ENCODE measurements around the gene SLC37A3.

The SLC37A3 gene

GRCh38 chr7:140384894-140385545 lies 13.3 kb downstream of the SLC37A3 start:
- H3K27ac ChIP-seq: no peak overlapping the region
- TF ChIP-seq ZFX (IDR thresholded peaks at IDR 0.05; ENCODE audit: borderline replicate concordance): no peak
- TF ChIP-seq, protein P1, sequence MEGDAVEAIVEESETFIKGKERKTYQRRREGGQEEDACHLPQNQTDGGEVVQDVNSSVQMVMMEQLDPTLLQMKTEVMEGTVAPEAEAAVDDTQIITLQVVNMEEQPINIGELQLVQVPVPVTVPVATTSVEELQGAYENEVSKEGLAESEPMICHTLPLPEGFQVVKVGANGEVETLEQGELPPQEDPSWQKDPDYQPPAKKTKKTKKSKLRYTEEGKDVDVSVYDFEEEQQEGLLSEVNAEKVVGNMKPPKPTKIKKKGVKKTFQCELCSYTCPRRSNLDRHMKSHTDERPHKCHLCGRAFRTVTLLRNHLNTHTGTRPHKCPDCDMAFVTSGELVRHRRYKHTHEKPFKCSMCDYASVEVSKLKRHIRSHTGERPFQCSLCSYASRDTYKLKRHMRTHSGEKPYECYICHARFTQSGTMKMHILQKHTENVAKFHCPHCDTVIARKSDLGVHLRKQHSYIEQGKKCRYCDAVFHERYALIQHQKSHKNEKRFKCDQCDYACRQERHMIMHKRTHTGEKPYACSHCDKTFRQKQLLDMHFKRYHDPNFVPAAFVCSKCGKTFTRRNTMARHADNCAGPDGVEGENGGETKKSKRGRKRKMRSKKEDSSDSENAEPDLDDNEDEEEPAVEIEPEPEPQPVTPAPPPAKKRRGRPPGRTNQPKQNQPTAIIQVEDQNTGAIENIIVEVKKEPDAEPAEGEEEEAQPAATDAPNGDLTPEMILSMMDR (IDR thresholded peaks at IDR 0.05): no peak

GRCh38 chr7:140383954-140384713 lies 14.2 kb downstream of the SLC37A3 start:
- no peak overlapping the region for H3K27ac ChIP-seq
- TF ChIP-seq ZFX (IDR thresholded peaks at IDR 0.05; ENCODE audit: borderline replicate concordance): no peak
- TF ChIP-seq, protein P1 (IDR thresholded peaks at IDR 0.05): no peak

DNA sequence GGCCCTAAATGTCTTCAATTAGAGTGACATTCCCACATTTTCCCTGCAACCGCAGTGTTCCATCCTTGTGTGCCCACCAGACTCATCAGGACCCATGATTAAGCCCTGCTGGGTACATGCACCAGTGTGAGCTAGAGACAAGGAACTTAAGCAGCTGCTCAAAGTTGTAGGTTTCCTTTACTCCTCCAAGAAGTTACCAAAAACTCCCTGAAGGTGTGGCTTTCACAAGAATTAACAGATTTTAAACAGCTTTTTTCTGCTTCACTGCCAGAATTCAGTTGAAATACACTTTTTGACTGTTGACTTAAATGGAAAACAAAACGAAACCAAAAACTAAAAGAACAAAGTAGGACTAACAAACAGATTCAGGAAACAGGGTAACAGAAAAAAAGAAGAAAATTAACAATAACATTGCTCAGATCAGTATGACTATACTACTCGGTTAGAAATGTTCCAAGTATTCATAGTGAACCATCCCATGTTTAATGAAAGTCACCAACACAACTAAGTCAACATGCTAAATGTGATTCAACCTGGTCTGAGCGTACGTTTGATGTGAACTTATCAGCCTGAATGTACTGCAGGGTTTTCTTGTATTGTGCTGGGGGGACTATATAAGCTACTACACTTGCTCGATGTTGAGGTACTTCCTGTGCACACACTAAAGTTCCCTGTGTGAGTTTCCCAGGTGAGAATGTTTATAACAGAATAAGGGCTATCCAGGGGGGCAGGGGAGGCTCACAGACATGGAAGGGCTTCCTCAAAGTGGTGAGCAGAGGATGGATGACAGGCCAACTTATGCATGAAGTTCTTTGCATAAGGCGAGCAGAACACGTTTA lies 22.2 kb downstream of the SLC37A3 start:
- no peak for TF ChIP-seq ZFX (IDR thresholded peaks at IDR 0.05; ENCODE audit: borderline replicate concordance)
- TF ChIP-seq, protein P1 (IDR thresholded peaks at IDR 0.05): no peak
- no peak overlapping the region for H3K27ac ChIP-seq

GRCh38 chr7:140375323-140375722 lies 23.0 kb downstream of the SLC37A3 start:
- no peak overlapping the region for H3K27ac ChIP-seq

GRCh38 chr7:140369294-140369693 lies 29.0 kb downstream of the SLC37A3 start:
- TF ChIP-seq, protein P1 (IDR thresholded peaks at IDR 0.05): no peak
- TF ChIP-seq ZFX (IDR thresholded peaks at IDR 0.05; ENCODE audit: borderline replicate concordance): no peak
- H3K27ac ChIP-seq: no peak overlapping the region

More at GRCh38 chr7:140375323-140375722, 23.0 kb downstream of the SLC37A3 start:
- TF ChIP-seq, protein P1 (IDR thresholded peaks at IDR 0.05): no peak
- no peak for TF ChIP-seq ZFX (IDR thresholded peaks at IDR 0.05; ENCODE audit: borderline replicate concordance)

GRCh38 chr7:140367528-140367927 lies 30.8 kb downstream of the SLC37A3 start:
- no peak overlapping the region for H3K27ac ChIP-seq
- TF ChIP-seq, protein P1 (IDR thresholded peaks at IDR 0.05): no peak
- no peak for TF ChIP-seq ZFX (IDR thresholded peaks at IDR 0.05; ENCODE audit: borderline replicate concordance)

Data from 22Rv1 (cell line).